GM21723 (cell line): ENCODE results near the gene API5.
A peak's percentile ranks its signal among the peaks of the same experiment; 100 is the strongest.

Experiments used
- ATAC-seq: cut with Tn5 transposase; IDR thresholded peaks from one replicate; pipeline ENCODE4 v1.9.1; 2021; ENCODE audit warnings: mild to moderate bottlenecking, moderate library complexity; ENCODE audit not compliant: unreplicated experiment

Gene API5

DNA sequence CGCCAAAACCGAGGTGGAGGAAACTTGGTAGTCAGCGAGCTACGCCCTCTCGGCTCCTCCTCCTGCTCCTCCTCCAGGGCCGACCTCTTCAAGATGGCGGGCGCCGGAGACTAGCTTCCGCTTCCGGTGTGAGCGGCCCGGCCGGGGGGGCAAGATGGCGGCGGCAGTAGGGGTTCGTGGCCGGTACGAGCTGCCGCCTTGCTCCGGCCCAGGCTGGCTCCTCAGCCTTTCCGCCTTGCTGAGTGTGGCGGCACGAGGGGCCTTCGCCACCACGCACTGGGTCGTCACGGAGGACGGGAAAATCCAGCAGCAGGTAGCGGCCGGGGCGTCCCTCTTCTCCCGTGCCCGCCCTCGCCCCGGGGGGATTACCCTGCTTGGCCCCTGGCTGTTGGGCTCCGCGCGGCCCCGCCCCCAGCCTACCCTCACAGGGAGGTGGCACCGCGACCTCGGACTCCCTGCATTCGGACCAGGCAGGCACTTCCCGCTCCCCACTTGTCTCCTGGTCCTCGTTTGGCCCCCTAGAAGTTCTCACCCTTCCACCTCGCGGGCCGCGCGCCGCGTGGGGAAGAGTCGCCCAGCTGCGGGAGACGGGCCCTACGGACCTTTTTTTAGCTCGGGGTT, 47.1 kb downstream of the API5 start, which contains the start of gene TTC17:
Gene TTC17 (plus strand): TSS at position 120 of the 621 bp plus-strand sequence. CDS start 35 bp downstream, at position 155.
- peak; percentile 93 for ATAC-seq

DNA sequence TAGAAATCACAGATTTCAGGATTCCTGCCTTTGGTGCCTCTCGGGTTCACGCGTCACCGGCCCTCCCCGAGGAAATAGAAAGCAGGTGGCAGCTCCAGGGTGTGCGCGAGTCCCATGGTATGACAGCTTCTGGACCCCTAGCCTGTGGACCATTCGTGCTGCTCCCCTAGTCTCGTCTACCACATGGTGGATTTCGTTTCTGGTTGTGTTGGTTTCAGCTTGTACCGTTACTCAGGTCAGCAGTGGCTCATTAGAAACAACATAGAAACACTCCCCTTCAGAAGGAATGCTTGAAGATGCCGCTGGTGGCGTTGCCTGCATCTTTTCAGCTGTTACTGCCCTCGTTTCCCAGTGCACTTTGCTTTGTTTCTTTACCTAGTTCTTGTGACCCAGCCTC, 47.6 kb downstream of the API5 start:
- ATAC-seq, result peak; percentile 45

DNA sequence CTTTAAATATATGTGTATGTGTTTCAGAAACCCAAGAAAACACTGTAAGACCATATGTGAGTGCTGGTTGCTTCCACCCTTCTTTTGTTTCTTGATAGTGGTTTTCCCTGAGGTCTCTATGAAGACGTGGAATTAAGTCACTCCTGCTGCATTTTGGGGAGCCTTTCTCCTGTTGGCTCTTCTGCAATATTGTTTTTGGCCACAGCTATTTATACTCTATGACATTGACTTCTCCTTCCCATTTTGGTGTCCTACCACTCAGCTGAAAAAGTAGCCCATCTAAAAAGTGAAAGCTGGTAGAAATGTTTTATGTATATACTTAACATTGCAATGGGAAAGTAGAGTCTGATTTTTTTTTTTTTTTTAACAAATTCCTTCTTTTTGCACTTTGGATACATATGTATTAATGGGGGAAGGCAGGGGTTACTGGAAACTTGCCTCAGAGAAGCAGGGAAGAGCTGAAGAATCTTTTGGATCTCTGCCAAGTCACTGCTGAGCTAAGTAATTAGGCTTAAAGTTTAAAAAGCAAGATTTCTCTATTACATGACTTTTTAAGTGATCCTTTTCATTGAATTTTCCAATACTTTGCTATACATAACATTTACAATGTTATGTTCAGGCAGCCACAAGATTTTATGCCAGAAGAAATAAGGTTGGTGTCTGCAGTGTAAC, 48.7 kb downstream of the API5 start:
- ATAC-seq, result no peak

DNA sequence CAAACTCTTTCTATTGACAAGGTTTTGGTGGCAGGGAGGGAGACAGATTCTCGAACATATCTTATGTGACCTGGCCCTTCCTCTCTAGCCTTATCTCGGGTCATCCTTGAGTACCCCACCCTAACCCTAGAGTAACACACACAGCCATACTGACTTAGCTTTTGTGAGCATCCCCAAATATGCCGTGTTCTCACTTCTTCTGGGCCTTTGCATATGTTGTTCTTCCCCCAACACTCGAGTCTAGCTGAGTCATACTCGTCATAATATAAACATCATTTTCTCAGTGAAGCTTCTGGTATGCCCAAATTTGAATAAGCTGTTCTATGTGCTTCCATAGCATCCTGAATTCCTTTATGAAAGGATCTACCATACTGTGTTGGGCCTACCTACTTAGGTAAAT, 54.9 kb downstream of the API5 start:
- no peak for ATAC-seq

DNA sequence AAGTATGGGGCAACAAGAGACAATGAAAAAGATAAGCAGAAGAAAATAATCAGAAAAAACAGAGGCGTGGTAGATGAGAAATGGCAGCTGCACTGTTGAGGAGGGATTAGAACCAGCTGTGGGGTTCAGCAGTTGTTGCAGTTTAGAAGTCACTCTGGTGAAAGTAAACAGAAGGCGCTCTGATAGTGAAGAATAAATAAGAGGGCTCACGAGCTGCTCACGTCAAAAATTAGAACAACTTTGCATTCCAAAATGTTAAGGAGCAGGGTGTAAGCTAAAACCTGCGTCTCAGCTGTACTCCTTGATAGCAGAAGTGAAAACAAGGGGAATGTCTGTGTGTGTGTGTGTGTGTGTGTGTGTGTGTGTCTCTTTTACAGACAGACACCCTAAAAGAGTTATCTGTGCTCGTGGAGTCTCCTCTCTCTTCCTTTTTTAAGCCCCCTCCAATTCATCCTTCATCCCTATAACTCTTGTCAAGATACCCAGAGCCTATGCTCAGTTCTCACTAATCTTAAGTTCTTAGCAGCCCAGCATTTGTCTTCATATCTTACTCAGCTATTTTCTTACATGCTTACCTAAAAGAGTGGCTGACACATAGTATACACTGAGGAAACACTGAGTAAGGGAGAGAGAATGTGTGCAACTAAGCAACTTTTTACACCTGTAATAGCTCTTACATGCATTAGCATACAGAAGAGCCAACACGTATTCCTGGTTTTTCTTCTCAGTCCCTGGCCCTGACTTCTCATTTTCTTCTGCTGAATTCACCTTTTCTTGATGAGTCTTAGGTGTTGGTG, 55.8 kb downstream of the API5 start:
- peak; percentile 60 for ATAC-seq

DNA sequence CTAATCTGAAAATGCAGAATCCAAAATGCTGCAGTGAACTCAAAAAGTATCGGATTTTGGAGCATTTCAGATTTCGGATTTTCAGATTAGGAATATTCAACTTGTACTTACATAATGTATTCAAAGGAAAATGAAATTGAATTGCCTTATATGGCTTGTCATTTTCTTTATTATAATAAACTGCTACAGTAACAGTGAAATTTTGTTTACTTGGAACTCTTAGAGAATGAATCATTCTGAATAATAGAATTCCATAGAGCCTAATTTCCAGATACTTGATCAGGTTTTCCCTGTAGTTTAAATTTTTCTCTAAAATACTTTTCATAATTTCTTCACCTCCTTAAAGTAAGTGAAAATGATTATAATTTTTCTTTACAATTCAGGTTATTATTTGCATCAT, 64.3 kb downstream of the API5 start:
- ATAC-seq, result no peak

DNA sequence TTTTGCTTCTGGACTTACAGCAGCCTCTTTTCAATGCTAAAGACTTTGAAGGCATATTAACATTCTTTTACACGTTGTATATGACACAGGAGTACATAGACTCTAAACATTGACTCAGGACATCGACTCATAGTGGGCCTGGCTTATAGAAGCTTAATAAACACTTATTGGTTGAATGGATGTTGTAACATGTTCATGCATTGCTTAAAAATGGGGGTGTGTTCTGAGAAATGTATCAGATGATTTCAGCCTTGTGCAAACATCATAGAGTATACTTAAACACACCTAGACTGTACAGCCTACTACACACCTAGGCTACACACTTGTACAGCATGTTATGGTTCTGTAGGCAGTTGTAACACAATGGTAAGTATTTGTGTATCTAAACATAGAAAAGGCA, 64.8 kb downstream of the API5 start:
- no peak for ATAC-seq

DNA sequence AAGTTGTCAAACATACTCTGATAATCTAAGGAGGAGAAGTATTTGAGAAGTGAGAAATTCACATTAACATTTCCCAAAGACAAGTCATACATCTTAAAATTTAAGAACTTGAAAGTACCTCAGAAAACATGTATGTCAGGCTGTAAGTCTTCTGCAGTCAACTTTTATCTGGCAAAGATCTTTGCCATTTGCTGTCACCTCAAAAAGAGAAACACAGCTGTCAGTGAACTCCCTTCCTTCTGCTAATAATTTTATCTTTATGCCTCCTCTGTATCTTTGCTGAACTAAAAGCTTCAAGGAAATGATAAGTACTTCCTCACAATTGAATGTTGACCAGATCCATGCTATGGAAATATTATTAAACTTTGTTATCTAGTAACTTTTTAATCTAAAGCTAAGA, 65.6 kb downstream of the API5 start:
- ATAC-seq, result no peak

DNA sequence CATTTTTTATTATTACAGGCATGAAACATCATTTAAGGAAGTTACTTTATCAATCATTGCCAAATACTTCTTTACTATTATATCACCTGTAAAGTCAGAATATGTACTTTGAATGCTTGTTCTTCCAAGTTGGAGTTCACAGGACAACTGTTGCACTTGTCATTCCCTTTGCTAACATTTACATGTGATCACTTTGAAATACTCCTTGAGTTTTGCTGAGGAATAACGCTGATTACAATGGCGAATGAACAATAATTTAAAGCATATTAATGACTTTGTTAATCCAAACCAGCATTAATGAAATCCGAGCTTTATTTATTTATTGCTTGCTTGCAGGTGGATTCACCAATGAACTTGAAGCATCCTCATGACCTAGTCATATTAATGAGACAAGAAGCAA, 67.1 kb downstream of the API5 start:
- no peak for ATAC-seq

DNA sequence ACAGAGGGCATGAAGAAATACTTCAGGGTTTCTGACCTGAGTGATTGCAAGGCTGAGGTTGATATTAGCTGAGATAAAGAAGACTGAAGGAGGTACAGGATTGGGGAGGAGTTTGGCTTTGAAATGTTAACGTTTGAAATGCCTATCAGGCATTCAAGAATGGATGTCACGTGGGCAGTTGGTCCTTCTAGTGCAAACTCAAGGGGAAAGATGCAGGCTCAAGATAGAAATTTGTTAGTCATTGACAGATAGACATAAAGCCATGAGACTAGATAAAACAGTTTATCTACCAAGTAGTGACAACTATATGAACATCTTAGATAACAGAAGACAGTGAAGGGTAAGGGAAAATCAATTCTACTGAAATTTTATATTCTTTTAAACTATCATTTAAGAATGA, 70.0 kb downstream of the API5 start:
- no peak for ATAC-seq

DNA sequence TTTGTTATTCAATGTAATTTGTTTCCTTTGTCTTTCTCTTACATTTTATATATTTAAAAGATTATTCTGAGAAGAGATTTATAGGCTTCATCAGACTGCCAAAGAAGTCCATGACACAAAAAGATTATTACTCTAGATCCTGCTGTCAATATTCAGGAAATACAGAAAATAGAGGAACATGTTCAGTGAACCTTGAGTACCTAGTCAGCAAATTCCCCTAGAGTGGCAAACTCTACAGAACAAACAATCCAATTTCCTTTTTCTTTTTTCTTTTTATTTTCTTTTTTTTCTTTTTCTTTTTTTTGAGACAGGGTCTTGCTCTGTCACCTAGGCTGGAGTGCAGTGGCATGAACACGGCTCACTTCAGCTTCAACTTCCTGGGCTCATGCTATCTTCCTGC, 70.8 kb downstream of the API5 start:
- ATAC-seq, result no peak

DNA sequence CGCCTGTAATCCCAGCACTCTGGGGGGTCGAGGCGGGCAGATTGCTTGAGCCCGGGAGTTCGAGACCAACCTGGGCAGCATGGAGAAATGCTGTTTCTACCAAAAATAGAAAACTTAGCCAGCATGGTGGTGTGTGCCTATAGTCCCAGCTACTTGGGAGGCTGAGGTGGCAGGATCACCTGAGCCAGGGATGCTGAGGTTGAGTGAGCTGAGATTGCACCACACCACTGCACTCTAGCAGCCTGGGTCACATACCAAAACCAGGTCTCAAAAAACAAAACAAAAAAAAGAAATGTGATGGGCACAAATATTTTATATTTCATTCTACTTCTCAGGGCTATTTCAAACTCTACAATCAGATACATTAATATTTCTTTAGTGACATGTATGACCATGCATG, 72.6 kb downstream of the API5 start:
- no peak for ATAC-seq

DNA sequence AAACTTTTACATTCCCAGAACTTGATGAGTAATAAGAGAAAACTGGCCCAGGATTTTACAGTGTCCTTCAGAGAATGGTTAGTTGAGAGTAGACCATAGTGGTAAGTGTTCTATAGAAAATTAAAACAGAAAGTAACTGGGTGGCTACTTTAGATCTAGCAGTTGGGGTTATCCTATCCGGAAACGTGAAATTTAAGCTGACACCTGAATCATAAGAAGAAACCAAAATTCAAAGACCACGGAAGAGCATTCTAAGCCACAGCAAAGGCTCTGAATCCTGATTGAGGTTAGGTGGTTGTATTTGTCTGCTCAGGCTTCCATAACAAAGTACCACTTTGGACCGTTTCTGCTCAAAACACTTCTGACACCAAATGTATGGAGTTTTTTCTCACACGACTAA, 80.9 kb downstream of the API5 start:
- ATAC-seq, result no peak

DNA sequence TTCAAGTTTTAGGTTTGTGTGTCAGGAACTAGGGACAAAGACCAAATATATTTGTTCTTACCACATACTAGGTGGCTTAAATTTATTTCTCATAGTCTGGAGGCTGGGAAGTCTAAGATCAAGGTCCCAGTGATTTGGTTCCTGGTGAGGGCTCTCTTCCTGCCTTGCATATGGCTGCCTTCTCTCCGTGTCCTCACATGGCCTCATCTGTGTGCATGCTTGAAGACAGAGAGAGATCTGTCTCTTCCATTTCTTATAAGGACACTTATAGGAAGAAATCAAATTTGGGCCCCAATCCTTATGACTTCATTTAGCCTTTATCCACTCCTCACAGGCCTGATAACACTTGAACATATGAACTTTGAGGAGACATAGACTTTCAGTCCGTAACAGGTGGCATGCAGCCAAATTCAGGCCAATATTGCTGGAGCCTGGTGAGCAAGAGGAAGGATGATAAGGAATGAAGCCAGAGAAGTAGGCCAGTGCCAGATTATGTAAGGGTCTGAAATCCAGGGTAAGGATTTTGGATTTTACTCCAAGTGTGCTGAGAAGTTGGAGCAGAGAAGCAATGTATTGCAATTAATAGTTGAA, 82.1 kb downstream of the API5 start:
- ATAC-seq, result no peak
